A673 (cell line): ENCODE results near the gene GEMIN4.

Source experiments
- EZH2 ChIP-seq: fragments of 200-600 bp; sonication (generic); IDR thresholded peaks from 2 replicates; pipeline ENCODE4 v1.6.1; 2017; ENCODE audit warnings: borderline replicate concordance, low read depth, mild to moderate bottlenecking, mixed read lengths, antibody characterized with exemption, low read length; ENCODE audit not compliant: poor library complexity, severe bottlenecking
- TF ChIP-seq, protein P1 (sequence below): fragments of 300-800, 200-600 bp; sonication (generic); conservative IDR thresholded peaks from 2 replicates; pipeline ENCODE4 v1.5.1; 2017; ENCODE audit warnings: low read depth, mild to moderate bottlenecking, antibody characterized with exemption, low read length, moderate library complexity, mixed read lengths

DNA sequence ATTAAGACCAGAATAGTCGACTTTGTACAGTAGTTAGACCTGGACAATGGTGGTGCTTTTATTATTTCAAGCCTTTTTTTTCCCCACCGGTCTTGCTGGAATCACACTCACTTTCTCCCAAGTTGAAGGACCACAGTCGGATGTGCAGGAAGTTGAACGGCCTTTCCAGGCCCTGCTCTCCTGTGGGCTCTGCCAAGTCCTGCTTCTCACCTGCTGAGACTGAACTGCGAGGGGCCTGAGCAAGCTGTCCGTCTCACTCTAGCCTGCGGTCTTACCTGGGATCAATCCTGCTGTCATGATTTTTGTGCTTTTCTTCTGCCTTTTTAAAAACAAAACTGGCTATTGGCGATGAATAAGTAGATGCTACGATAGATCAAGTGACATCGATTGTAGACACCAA, 18.3 kb downstream of the GEMIN4 start:
- TF ChIP-seq, protein P1, sequence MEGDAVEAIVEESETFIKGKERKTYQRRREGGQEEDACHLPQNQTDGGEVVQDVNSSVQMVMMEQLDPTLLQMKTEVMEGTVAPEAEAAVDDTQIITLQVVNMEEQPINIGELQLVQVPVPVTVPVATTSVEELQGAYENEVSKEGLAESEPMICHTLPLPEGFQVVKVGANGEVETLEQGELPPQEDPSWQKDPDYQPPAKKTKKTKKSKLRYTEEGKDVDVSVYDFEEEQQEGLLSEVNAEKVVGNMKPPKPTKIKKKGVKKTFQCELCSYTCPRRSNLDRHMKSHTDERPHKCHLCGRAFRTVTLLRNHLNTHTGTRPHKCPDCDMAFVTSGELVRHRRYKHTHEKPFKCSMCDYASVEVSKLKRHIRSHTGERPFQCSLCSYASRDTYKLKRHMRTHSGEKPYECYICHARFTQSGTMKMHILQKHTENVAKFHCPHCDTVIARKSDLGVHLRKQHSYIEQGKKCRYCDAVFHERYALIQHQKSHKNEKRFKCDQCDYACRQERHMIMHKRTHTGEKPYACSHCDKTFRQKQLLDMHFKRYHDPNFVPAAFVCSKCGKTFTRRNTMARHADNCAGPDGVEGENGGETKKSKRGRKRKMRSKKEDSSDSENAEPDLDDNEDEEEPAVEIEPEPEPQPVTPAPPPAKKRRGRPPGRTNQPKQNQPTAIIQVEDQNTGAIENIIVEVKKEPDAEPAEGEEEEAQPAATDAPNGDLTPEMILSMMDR: no peak
- TF ChIP-seq EZH2: no peak
